K562 (cell line): ENCODE data around the gene CTPS1. TPM values are rescaled to one million over a fixed set of nuclear protein-coding genes. Genes with fewer than 3 reads are reported as not detected.
A peak's percentile ranks its signal among the peaks of the same experiment; 100 is the strongest.

ENCODE experiments used
- ATAC-seq: fragments of 200-7000 bp; cut with Tn5 transposase; 3 replicates; pipeline ENCODE4 v1.9.1; 2020; ENCODE audit warnings: moderate library complexity
- BruUV-seq: library from RNA; stranded (reverse); fragments of 400-500 nt; replicated peaks from 2 replicates; lab custom pipeline; 2021; lab: Mats Ljungman, UMichigan
- CTCF ChIA-PET: fragments of 300-600 bp; formaldehyde crosslinking; extraction: SDS; loops from one replicate; lab custom pipeline; 2021; ENCODE audit warnings: low intra/inter-chr PET ratio; lab: Yijun Ruan, JAX
- POLR2A ChIA-PET: fragments of 300-600, 350-650 bp; sonication (Branson Sonifier 250); formaldehyde crosslinking; extraction: SDS; loops from one replicate; lab custom pipeline; 2021; ENCODE audit warnings: antibody characterized with exemption, inconsistent platforms; lab: Yijun Ruan, JAX
- DNase-seq, 4 experiments: peaks; one replicate each; pipeline versions ENCODE4 v3.0.0 to v3.0.0-alpha.2; 2011 to 2018; ENCODE audit warnings: low spot score in 3 of 4, mixed read lengths in 3 of 4; ENCODE audit errors: extremely low read depth in 1 of 4
- FAIRE-seq: peaks from 2 replicates; lab custom pipeline; 2011; peaks lifted over from hg19 to GRCh38; lab: Jason Lieb, UNC
- H2AFZ ChIP-seq: 2 replicates; pipeline ENCODE4 v1.6.0; 2011; ENCODE audit warnings: low read depth, low read length, control low read depth, inconsistent platforms
- H3K27ac ChIP-seq: fragments of 200-600 bp; 3 replicates; pipeline ENCODE4 v1.8.0; 2011; ENCODE audit warnings: low read depth, mild to moderate bottlenecking, control low read depth, inconsistent platforms, low read length, moderate library complexity, mixed read lengths; ENCODE audit errors: extremely low read depth
- H3K27me3 ChIP-seq, 2 experiments: fragments of 300-600 bp in 1 of 2; 2 replicates in 1 of 2; 3 replicates in 1 of 2; pipeline versions ENCODE4 v1.6.0 to v1.8.0; 2011; ENCODE audit warnings: inconsistent platforms in 2 of 2, low read length in 2 of 2, mild to moderate bottlenecking in 1 of 2, mixed read lengths in 1 of 2, moderate library complexity in 1 of 2; ENCODE audit not compliant: control insufficient read depth in 2 of 2, insufficient read depth in 2 of 2
- H3K36me3 ChIP-seq: fragments of 300-600 bp; 3 replicates; pipeline ENCODE4 v1.8.0; 2011; ENCODE audit warnings: mild to moderate bottlenecking, low read length, inconsistent platforms; ENCODE audit not compliant: control insufficient read depth, insufficient read depth
- H3K4me1 ChIP-seq, 2 experiments: fragments of 200-600 bp in 1 of 2; replicated peaks in 1 of 2; 2 replicates in 1 of 2; 3 replicates in 1 of 2; pipeline versions ENCODE4 v1.5.1 to v1.8.0; 2011; ENCODE audit warnings: inconsistent platforms in 2 of 2, low read length in 2 of 2, mild to moderate bottlenecking in 1 of 2, mixed read lengths in 1 of 2, moderate library complexity in 1 of 2; ENCODE audit not compliant: control insufficient read depth in 2 of 2, insufficient read depth in 2 of 2
- H3K4me2 ChIP-seq: 2 replicates; pipeline ENCODE4 v1.6.1; 2011; ENCODE audit warnings: low read length, control low read depth, inconsistent platforms, mixed read lengths; ENCODE audit not compliant: insufficient read depth
- H3K4me3 ChIP-seq: fragments of 200-600 bp; sonication (generic), shearing (Covaris generic); 2 replicates; pipeline ENCODE4 v1.5.1; 2016; ENCODE audit warnings: control low read depth, inconsistent platforms
- H3K79me2 ChIP-seq: fragments of 200-600 bp; 3 replicates; pipeline ENCODE4 v1.8.0; 2011; ENCODE audit warnings: low read length, inconsistent platforms; ENCODE audit not compliant: control insufficient read depth, insufficient read depth
- H3K9ac ChIP-seq, 2 experiments: 2 replicates each; pipeline versions ENCODE4 v1.6.0 to v1.6.1; 2011; ENCODE audit warnings: low read depth in 2 of 2, low read length in 2 of 2, control low read depth in 1 of 2, inconsistent platforms in 1 of 2, mild to moderate bottlenecking in 1 of 2, mixed read lengths in 1 of 2; ENCODE audit not compliant: insufficient read depth in 1 of 2
- H3K9me1 ChIP-seq: one replicate; pipeline ENCODE4 v1.6.0; 2011; ENCODE audit warnings: inconsistent platforms, mild to moderate bottlenecking, low read length, moderate library complexity; ENCODE audit not compliant: control insufficient read depth, insufficient read depth
- H3K9me3 ChIP-seq: replicated peaks from 2 replicates; pipeline ENCODE4 v1.5.1; 2011; ENCODE audit warnings: low read depth, low read length, inconsistent platforms; ENCODE audit not compliant: control insufficient read depth, insufficient read depth
- H4K20me1 ChIP-seq: replicated peaks from 2 replicates; pipeline ENCODE4 v1.6.1; 2011; ENCODE audit warnings: low read length, inconsistent platforms, mixed read lengths; ENCODE audit not compliant: control insufficient read depth, insufficient read depth
- CTCF ChIP-seq, 3 experiments: IDR thresholded peaks in 2 of 3; conservative IDR thresholded peaks in 1 of 3; 2 replicates each; pipeline ENCODE4 v1.5.1; 2011 to 2012; ENCODE audit warnings: low read length in 3 of 3, mild to moderate bottlenecking in 3 of 3, control low read depth in 2 of 3, improper control_type of control experiment in 1 of 3, inconsistent platforms in 1 of 3, low read depth in 1 of 3, mixed read lengths in 1 of 3, moderate library complexity in 1 of 3; ENCODE audit not compliant: insufficient read depth in 2 of 3
- GABPB1 ChIP-seq: sonication (generic); formaldehyde crosslinking; IDR thresholded peaks from 2 replicates; pipeline ENCODE4 v1.8.0; 2022; ENCODE audit warnings: mild to moderate bottlenecking, missing genetic modification reagents
- MAX ChIP-seq: sonication (generic); formaldehyde crosslinking; IDR thresholded peaks from 2 replicates; pipeline ENCODE4 v1.9.0; 2022; ENCODE audit warnings: mild to moderate bottlenecking, missing genetic modification reagents
- MYNN ChIP-seq, 2 experiments: sonication (generic); formaldehyde crosslinking in 1 of 2; IDR thresholded peaks; 2 replicates each; pipeline versions ENCODE4 v1.5.0 to v1.6.1; 2016 to 2020; ENCODE audit warnings: antibody characterized with exemption in 1 of 2, missing genetic modification reagents in 1 of 2
- POLR2A ChIP-seq: fragments of 450-650 bp; conservative IDR thresholded peaks from 2 replicates; pipeline ENCODE4 v1.6.1; 2016
- POLR2AphosphoS2 ChIP-seq: IDR thresholded peaks from 2 replicates; pipeline ENCODE4 v1.6.1; 2012; ENCODE audit warnings: low read length, improper control_type of control experiment
- POLR2AphosphoS5 ChIP-seq: IDR thresholded peaks from 2 replicates; pipeline ENCODE4 v1.6.1; 2011; ENCODE audit warnings: mild to moderate bottlenecking, low read depth, low read length, moderate library complexity; ENCODE audit not compliant: control insufficient read depth, insufficient read depth
- RAD21 ChIP-seq, 2 experiments: fragments of 250-450 bp in 1 of 2; fragments of 450-650 bp in 1 of 2; sonication (Bioruptor Pico) in 1 of 2; formaldehyde crosslinking in 1 of 2; IDR thresholded peaks in 1 of 2; conservative IDR thresholded peaks in 1 of 2; 2 replicates each; pipeline versions ENCODE4 v1.4.0 to v1.8.0; 2020 to 2022; ENCODE audit warnings: mild to moderate bottlenecking in 2 of 2, moderate library complexity in 1 of 2
- RBM22 ChIP-seq: fragments of 200-400 bp; formaldehyde crosslinking; IDR thresholded peaks from 2 replicates; pipeline ENCODE4 v1.6.1; 2018; ENCODE audit warnings: low read length, low read depth; ENCODE audit not compliant: poor library complexity, severe bottlenecking
- SMC3 ChIP-seq: conservative IDR thresholded peaks from 2 replicates; pipeline ENCODE4 v1.6.1; 2011; ENCODE audit warnings: low read depth, low read length, improper control_type of control experiment; ENCODE audit not compliant: insufficient read depth
- TFAP4 ChIP-seq: sonication (generic); formaldehyde crosslinking; IDR thresholded peaks from 2 replicates; pipeline ENCODE4 v1.8.0; 2022; ENCODE audit warnings: missing genetic modification reagents, mild to moderate bottlenecking, moderate library complexity, borderline replicate concordance
- ZNF184 ChIP-seq: sonication (generic); formaldehyde crosslinking; IDR thresholded peaks from 2 replicates; pipeline ENCODE4 v1.5.0; 2020; ENCODE audit warnings: missing genetic modification reagents
- ZNF197 ChIP-seq: fragments of 200-800 bp; sonication (Bioruptor generic); IDR thresholded peaks from 2 replicates; pipeline ENCODE4 v1.6.1; 2016; ENCODE audit warnings: low read depth, missing genetic modification characterization, missing compliant biosample characterization
- ZNF511 ChIP-seq: sonication (generic); formaldehyde crosslinking; IDR thresholded peaks from 2 replicates; pipeline ENCODE4 v1.8.0; 2022; ENCODE audit warnings: mild to moderate bottlenecking, missing genetic modification reagents
- ZNF699 ChIP-seq: fragments of 250-450 bp; sonication (Bioruptor Pico); IDR thresholded peaks from 2 replicates; pipeline ENCODE4 v1.8.0; 2021; ENCODE audit warnings: mild to moderate bottlenecking, moderate library complexity; ENCODE audit not compliant: insufficient replicate concordance
- WGBS: fragments of 100-300 bp; shearing (Covaris generic); methylation state at CpG from one replicate; pipeline ENCODE4 v1.1.6; 2016; ENCODE audit warnings: low coverage, mixed read lengths; ENCODE audit not compliant: insufficient coverage; ENCODE audit errors: missing lambda C conversion rate; 5-methylcytosine and 5-hydroxymethylcytosine counted together
- in situ Hi-C: fragments of 300-500 bp; cut with MboI; formaldehyde crosslinking; loops from 4 replicates; pipeline ENCODE4 v1.15.0; 2018; ENCODE audit warnings: inconsistent platforms, mixed read lengths
- intact Hi-C: fragments of 100-400 bp; cut with micrococcal nuclease; formaldehyde crosslinking; loops from 2 replicates; pipeline ENCODE4 v1.14.2; 2022
- polyA plus RNA-seq, 8 experiments: library from polyadenylated mRNA; depleted of rRNA in 4 of 8; stranded (reverse) in 5 of 8; unstranded in 3 of 8; fragments of >200 nt; fragmentation: Nextera tagmentation in 2 of 8; fragmentation: Illumina TruSeq in 1 of 8; extraction: Ambion mirVana in 2 of 8; extraction: Trizol in 1 of 8; gene quantifications; 2 replicates each; pipeline versions ENCODE4 v1.2.1 to v1.2.3, GENCODE V29; 2011 to 2014; ENCODE audit warnings: inconsistent platforms in 1 of 8, missing spikeins in 1 of 8
- total RNA-seq, 7 experiments: library from RNA; depleted of rRNA in 6 of 7; stranded (reverse); fragments of >200 nt in 6 of 7; fragmentation: Illumina TruSeq in 2 of 7; extraction: Trizol in 2 of 7; gene quantifications; 2 replicates each; pipeline versions ENCODE4 v1.2.1 to v1.2.3, GENCODE V29; 2011 to 2021; ENCODE audit warnings: low replicate concordance in 1 of 7

CTPS1 gene
- total and polyA plus RNA-seq, 9 of the 15 experiments (the other 6 are each of a cell fraction or from before 2014, with no cell fraction given) = 44.4 to 164 (median 87.7) TPM

GRCh38 chr1:41023279-41023990 lies 43.9 kb downstream of the CTPS1 start:
- Histone ChIP-seq H3K9me1 (peaks cover 4% of the 10 kb centered on the region), H3K4me3 (no peak overlapping the region), H3K4me2 (no peak overlapping the region), H3K36me3 (peaks cover 32% of the 10 kb centered on the region; the same call in 1 of the 3 replicates), H3K9me3 (no peaks in the 10 kb centered on the region), H3K27ac (no peak overlapping the region), H3K27me3 (no peaks in the 10 kb centered on the region), H4K20me1 (peaks cover 5% of the 10 kb centered on the region; the same call in 1 of the 2 replicates), H3K9ac (peak overlapping the region in 1 of 2 experiments; percentile 57; a peak in 2 of 4 replicates), H3K4me1 (peaks cover 0 to 11% of the 10 kb centered on the region in 2 experiments; a peak in 2 of 5 replicates), H2AFZ (no peak overlapping the region), H3K79me2 (no peaks in the 10 kb centered on the region)
- POLR2A ChIA-PET = interaction anchor here (0.6 to 1.8 kb wide), 7 partner anchors 8 to 463 kb away, joined by 3 to 6 read pairs (median 3); no protein-coding TSS in a partner anchor
- DNase-seq (peak; percentile 45 to 67 (median 66)), FAIRE-seq (peak; percentile 77), ATAC-seq (peak; percentile 63)
- in situ Hi-C loops = no loop called here
- CTCF ChIA-PET = no interaction called here
- WGBS = 84% methylated on average over 5 of the region's 5 CpGs
- no TSS peak for BruUV-seq
- intact Hi-C loops = no loop called here
- peak; percentile 67; the same call in 1 of the 2 replicates for TF ChIP-seq POLR2AphosphoS2
- TF ChIP-seq CTCF (IDR thresholded peaks at IDR 0.05 in 2 of 3, conservative IDR thresholded peaks at IDR 0.05 in 1 of 3; ENCODE audit: insufficient read depth in 2 of 3, low read depth in 1 of 3, low read length in 3 of 3) = peak; percentile 44 to 49 (median 49)
- peak; percentile 48 for TF ChIP-seq RBM22
- TF ChIP-seq ZNF511 (CRISPR knock-in tag) = no peak
- TF ChIP-seq POLR2AphosphoS5 = peak; percentile 31; the same call in 1 of the 2 replicates
- no peak for TF ChIP-seq GABPB1
- TF ChIP-seq MAX (CRISPR knock-in tag) = 0 out of 2 replicates have a peak, but pooled peaks have one; percentile 12
- no peak for TF ChIP-seq ZNF184
- TF ChIP-seq RAD21 (CRISPR knock-in tag; conservative IDR thresholded peaks at IDR 0.05 in 1 of 2, IDR thresholded peaks at IDR 0.05 in 1 of 2) = peak in 1 of 2 experiments; percentile 47; a peak in 2 of 4 replicates
- no peak for TF ChIP-seq ZNF699 (CRISPR knock-in tag)
- TF ChIP-seq MYNN (IDR thresholded peaks at IDR 0.05) = 0 out of 2 replicates have a peak, but pooled peaks have one; percentile 21
- no peak for TF ChIP-seq MYNN (CRISPR knock-in tag; IDR thresholded peaks at IDR 0.05)
- no peak for TF ChIP-seq ZNF197 (CRISPR knock-in tag)
- peak; percentile 24; the same call in 1 of the 2 replicates for TF ChIP-seq POLR2A
- peak; percentile 30; the same call in 1 of the 2 replicates for TF ChIP-seq SMC3
- TF ChIP-seq TFAP4 = peak; percentile 29; the same call in 1 of the 2 replicates
